22Rv1 (cell line): ENCODE data around the gene STRN4.
A peak's percentile ranks its signal among the peaks of the same experiment; 100 is the strongest.
"Not testable (repeated sequence)": the region's sequence is repeated elsewhere in the genome, so short reads cannot be mapped to it uniquely, and the experiment has no call there.

Experiments
- H3K27ac ChIP-seq: fragments of 450-650 bp; 2 replicates; pipeline ENCODE4 v1.5.1; 2017
- CTCF ChIP-seq: fragments of 450-650 bp; IDR thresholded peaks from 2 replicates; pipeline ENCODE4 v1.5.1; 2017; ENCODE audit warnings: mild to moderate bottlenecking
- ZFX ChIP-seq: fragments of 450-650 bp; IDR thresholded peaks from 2 replicates; pipeline ENCODE4 v1.6.1; 2017; ENCODE audit warnings: antibody characterized with exemption, borderline replicate concordance

STRN4 gene

GRCh38 chr19:46776927-46777911 lies 31.0 kb upstream of the STRN4 start:
- TF ChIP-seq ZFX = no peak
- H3K27ac ChIP-seq = peak overlapping the region; percentile 40; the same call in 1 of the 2 replicates

- no peak overlapping the region for H3K27ac ChIP-seq
- TF ChIP-seq CTCF (no peak), ZFX (no peak)
These were observed 29.5 kb upstream of the STRN4 start for GRCh38 chr19:46775642-46776258.

GRCh38 chr19:46773018-46773399 lies 26.8 kb upstream of the STRN4 start:
- H3K27ac ChIP-seq = no peak overlapping the region
- TF ChIP-seq ZFX (no peak), CTCF (no peak)

GRCh38 chr19:46772170-46773017 lies 26.1 kb upstream of the STRN4 start:
- H3K27ac ChIP-seq = no peak overlapping the region
- TF ChIP-seq ZFX (no peak), CTCF (no peak)

GRCh38 chr19:46768746-46769145 lies 22.5 kb upstream of the STRN4 start:
- not testable (repeated sequence) for H3K27ac ChIP-seq

- H3K27ac ChIP-seq = no peak overlapping the region
- TF ChIP-seq CTCF (peak; percentile 91), ZFX (no peak)
These were observed 20.5 kb upstream of the STRN4 start for GRCh38 chr19:46766569-46767317.

- H3K27ac ChIP-seq = no peak overlapping the region
- no peak for TF ChIP-seq CTCF
- no peak for TF ChIP-seq ZFX
These were observed 18.6 kb upstream of the STRN4 start for GRCh38 chr19:46764817-46765291.
